Duodenal mucosa (tissue), 2 donors: ENCODE results near the gene VIPAS39.
A peak's percentile ranks its signal among the peaks of the same experiment; 100 is the strongest.

ENCODE experiments used
- H3K27ac ChIP-seq: one replicate; pipeline ENCODE4 v1.7.0; 2013; ENCODE audit warnings: low read depth, low read length
- H3K27me3 ChIP-seq, 2 donors: one replicate each; pipeline ENCODE4 v1.7.0; 2013; ENCODE audit warnings: low read length in 2 of 2, control low read depth in 1 of 2; ENCODE audit not compliant: insufficient read depth in 2 of 2, control insufficient read depth in 1 of 2
- H3K36me3 ChIP-seq, 2 donors: one replicate each; pipeline ENCODE4 v1.7.0; 2013; ENCODE audit warnings: low read length in 2 of 2, control low read depth in 1 of 2; ENCODE audit not compliant: insufficient read depth in 2 of 2, control insufficient read depth in 1 of 2
- H3K4me1 ChIP-seq, 2 donors: one replicate each; pipeline ENCODE4 v1.7.0; 2013; ENCODE audit warnings: low read length in 2 of 2, control low read depth in 1 of 2; ENCODE audit not compliant: insufficient read depth in 2 of 2, control insufficient read depth in 1 of 2
- H3K4me3 ChIP-seq, 2 donors: one replicate each; pipeline ENCODE4 v1.7.0; 2013; ENCODE audit warnings: low read length in 2 of 2, low read depth in 1 of 2
- H3K9ac ChIP-seq, 2 donors: one replicate each; pipeline ENCODE4 v1.7.0; 2013; ENCODE audit warnings: low read length in 2 of 2, low read depth in 1 of 2
- H3K9me3 ChIP-seq, 2 donors: one replicate each; pipeline ENCODE4 v1.7.0; 2013; ENCODE audit warnings: low read length in 2 of 2, control low read depth in 1 of 2; ENCODE audit not compliant: control insufficient read depth in 1 of 2

Gene VIPAS39

GRCh38 chr14:77457522-77458248 is at the start of gene VIPAS39, which contains the start of gene AHSA1:
Gene VIPAS39 (minus strand): TSS chr14:77457601. CDS start chr14:77454102, 3,499 bp downstream.
Gene AHSA1 (plus strand): TSS chr14:77458093. CDS start chr14:77458190, 97 bp downstream.
- H3K9ac ChIP-seq, result peak within 1 kb of the TSS; percentile 93 to 97

GRCh38 chr14:77505031-77505430 is 47.6 kb upstream of the VIPAS39 start:
- Histone ChIP-seq H3K36me3 (peaks cover 0 to 31% of the 10 kb centered on the region in 2 donors), H3K9ac (no peak overlapping the region), H3K4me1 (no peaks in the 10 kb centered on the region), H3K27ac (no peak overlapping the region), H3K27me3 (peaks cover 3 to 5% of the 10 kb centered on the region in 2 donors), H3K4me3 (no peak overlapping the region), H3K9me3 (no peaks in the 10 kb centered on the region)

More at GRCh38 chr14:77457522-77458248, at the start of gene VIPAS39, which contains the start of gene AHSA1:
- H3K9me3 ChIP-seq, result no peaks in the 10 kb centered on the region
- H3K36me3 ChIP-seq, result peaks cover 27 to 34% of the 10 kb centered on the region in 2 donors
- peaks cover 18 to 22% of the 10 kb centered on the region in 2 donors for H3K4me1 ChIP-seq
- H3K27ac ChIP-seq, result peak within 1 kb of the TSS; percentile 96
- no peaks in the 10 kb centered on the region for H3K27me3 ChIP-seq
- H3K4me3 ChIP-seq, result peak within 1 kb of the TSS; percentile 95 to 96

GRCh38 chr14:77503138-77503537 is 45.7 kb upstream of the VIPAS39 start:
- Histone ChIP-seq H3K27ac (no peak overlapping the region), H3K9me3 (no peaks in the 10 kb centered on the region), H3K9ac (no peak overlapping the region), H3K27me3 (peaks cover 15 to 22% of the 10 kb centered on the region in 2 donors), H3K4me3 (no peak overlapping the region), H3K4me1 (peaks cover 0 to 11% of the 10 kb centered on the region in 2 donors), H3K36me3 (peaks cover 0 to 14% of the 10 kb centered on the region in 2 donors)

GRCh38 chr14:77502109-77502782 is 44.8 kb upstream of the VIPAS39 start:
- Histone ChIP-seq H3K9me3 (no peaks in the 10 kb centered on the region), H3K4me3 (no peak overlapping the region), H3K27ac (no peak overlapping the region), H3K9ac (no peak overlapping the region), H3K4me1 (peaks cover 0 to 16% of the 10 kb centered on the region in 2 donors), H3K36me3 (peaks cover 0 to 10% of the 10 kb centered on the region in 2 donors), H3K27me3 (peaks cover 20 to 27% of the 10 kb centered on the region in 2 donors)

GRCh38 chr14:77498984-77499527 is 41.7 kb upstream of the VIPAS39 start:
- peaks cover 20 to 27% of the 10 kb centered on the region in 2 donors for H3K27me3 ChIP-seq
- H3K36me3 ChIP-seq, result no peaks in the 10 kb centered on the region
- H3K27ac ChIP-seq, result no peak overlapping the region
- H3K4me1 ChIP-seq, result peaks cover 0 to 16% of the 10 kb centered on the region in 2 donors
- H3K4me3 ChIP-seq, result peak overlapping the region; percentile 56 to 61
- H3K9me3 ChIP-seq, result no peaks in the 10 kb centered on the region
- no peak overlapping the region for H3K9ac ChIP-seq

- peak within 1 kb of the TSS; percentile 56 to 61 for H3K4me3 ChIP-seq
- H3K27ac ChIP-seq, result no peak within 1 kb of the TSS
- H3K9me3 ChIP-seq, result no peaks in the 10 kb centered on the region
- H3K4me1 ChIP-seq, result peaks cover 0 to 16% of the 10 kb centered on the region in 2 donors
- H3K9ac ChIP-seq, result no peak within 1 kb of the TSS
- H3K36me3 ChIP-seq, result no peaks in the 10 kb centered on the region
- peaks cover 20 to 27% of the 10 kb centered on the region in 2 donors for H3K27me3 ChIP-seq
Measured at GRCh38 chr14:77498120-77498979, 40.9 kb upstream of the VIPAS39 start, which contains the start of gene ISM2. Gene ISM2 (minus strand): TSS chr14:77498816. CDS start chr14:77498793, 23 bp downstream.

- no peak overlapping the region for H3K4me3 ChIP-seq
- no peak overlapping the region for H3K27ac ChIP-seq
- peaks cover 20 to 25% of the 10 kb centered on the region in 2 donors for H3K27me3 ChIP-seq
Measured at GRCh38 chr14:77495334-77495733, 37.9 kb upstream of the VIPAS39 start.

GRCh38 chr14:77491056-77491455 is 33.7 kb upstream of the VIPAS39 start:
- no peaks in the 10 kb centered on the region for H3K36me3 ChIP-seq
- H3K9me3 ChIP-seq, result no peaks in the 10 kb centered on the region
- no peak overlapping the region for H3K27ac ChIP-seq
- H3K4me1 ChIP-seq, result no peaks in the 10 kb centered on the region
- no peak overlapping the region for H3K9ac ChIP-seq
- no peaks in the 10 kb centered on the region for H3K27me3 ChIP-seq
- H3K4me3 ChIP-seq, result no peak overlapping the region

More at GRCh38 chr14:77495334-77495733, 37.9 kb upstream of the VIPAS39 start:
- Histone ChIP-seq H3K36me3 (no peaks in the 10 kb centered on the region), H3K9me3 (no peaks in the 10 kb centered on the region), H3K4me1 (peaks cover 0 to 16% of the 10 kb centered on the region in 2 donors), H3K9ac (no peak overlapping the region)

GRCh38 chr14:77490347-77490986 is 33.1 kb upstream of the VIPAS39 start:
- no peaks in the 10 kb centered on the region for H3K4me1 ChIP-seq
- no peaks in the 10 kb centered on the region for H3K9me3 ChIP-seq

More at GRCh38 chr14:77490347-77490986, 33.1 kb upstream of the VIPAS39 start:
- H3K9ac ChIP-seq, result no peak overlapping the region
- H3K27me3 ChIP-seq, result no peaks in the 10 kb centered on the region
- no peak overlapping the region for H3K27ac ChIP-seq
- no peaks in the 10 kb centered on the region for H3K36me3 ChIP-seq
- no peak overlapping the region for H3K4me3 ChIP-seq
